GM18526 (cell line): Measurements from ENCODE around the gene CERS6.

Experiments used
- POLR2A ChIP-seq: IDR thresholded peaks from 3 replicates; pipeline ENCODE4 v1.6.1; 2011; ENCODE audit not compliant: insufficient read length; ENCODE audit errors: extremely low read depth

Gene CERS6

DNA sequence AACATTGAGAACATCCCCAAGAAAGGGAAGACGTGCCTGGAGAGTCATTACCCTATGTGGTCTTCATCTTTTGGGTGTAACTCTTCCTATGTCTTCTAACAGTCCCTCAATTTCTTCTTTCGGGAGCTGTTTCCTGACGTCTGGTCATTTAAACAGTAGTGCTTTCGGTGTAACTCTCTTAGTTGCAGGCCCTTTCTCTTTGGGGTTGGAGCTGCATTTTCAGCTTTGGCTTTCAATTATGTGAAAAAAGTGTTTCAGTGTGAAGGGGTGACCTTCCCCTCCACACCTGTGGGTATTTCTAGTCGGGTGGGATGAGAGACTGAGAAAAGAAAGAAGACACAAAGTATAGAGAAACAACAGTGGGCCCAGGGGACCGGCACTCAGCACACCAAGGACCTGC, 105.9 kb downstream of the CERS6 start:
- TF ChIP-seq POLR2A: no peak

DNA sequence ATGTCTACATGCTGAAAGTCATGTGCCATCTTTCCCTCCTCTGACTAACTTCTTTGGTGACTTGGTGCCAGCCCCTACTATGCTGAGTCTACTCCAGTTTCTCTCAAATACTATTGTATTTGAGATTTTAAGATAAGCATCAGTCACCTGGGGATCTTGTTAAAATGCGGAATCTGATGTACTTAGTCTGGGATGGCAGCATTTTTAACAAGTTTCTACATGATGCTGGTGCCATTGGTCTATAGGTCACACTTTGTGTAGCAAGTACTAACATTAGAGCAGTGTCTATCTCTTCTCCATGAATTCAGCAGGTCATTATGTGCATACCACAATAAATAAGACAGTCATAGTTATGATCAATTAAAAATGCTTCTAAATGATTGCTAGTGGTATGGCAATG, 106.9 kb downstream of the CERS6 start:
- no peak for TF ChIP-seq POLR2A

DNA sequence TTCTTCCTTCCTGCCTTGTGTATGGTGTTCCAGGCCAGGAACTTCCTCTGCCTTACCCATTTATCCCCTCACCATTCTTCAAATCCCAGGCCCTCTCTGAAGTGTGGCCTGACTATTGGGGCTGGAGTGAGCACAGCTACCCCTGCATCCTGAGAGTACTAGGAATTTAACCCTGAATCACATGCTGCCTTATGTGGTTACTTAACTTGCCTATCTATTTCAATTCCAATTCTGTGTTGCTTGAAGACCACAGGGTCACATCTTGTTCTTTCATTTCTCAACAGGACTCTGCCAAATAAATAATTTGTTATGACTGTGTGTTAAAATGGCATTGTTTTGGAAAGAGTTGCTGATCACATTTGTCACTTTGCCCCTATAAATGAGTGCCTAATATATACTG, 108.6 kb downstream of the CERS6 start:
- TF ChIP-seq POLR2A: no peak

DNA sequence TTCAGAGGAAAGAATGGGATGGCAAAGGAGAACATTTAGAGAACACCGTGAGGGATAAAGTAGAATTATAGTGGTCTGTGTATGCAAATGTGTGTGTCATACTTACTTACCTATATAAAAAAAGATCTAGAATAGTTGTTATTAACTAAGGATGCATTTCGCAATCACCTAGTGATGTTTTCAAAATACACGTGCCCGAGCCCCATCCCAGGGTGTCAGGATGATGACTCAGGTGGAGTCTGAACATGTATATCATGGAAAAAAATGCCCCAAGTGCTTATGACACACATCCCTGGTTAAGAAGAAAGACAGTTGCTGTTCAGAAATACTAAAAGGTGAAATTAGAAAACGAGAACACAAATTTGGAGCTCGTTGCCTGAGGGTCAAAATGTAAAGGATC, 109.0 kb downstream of the CERS6 start:
- no peak for TF ChIP-seq POLR2A

- no peak for TF ChIP-seq POLR2A
Measured at GRCh38 chr2:168565512-168565911, 109.4 kb downstream of the CERS6 start.

DNA sequence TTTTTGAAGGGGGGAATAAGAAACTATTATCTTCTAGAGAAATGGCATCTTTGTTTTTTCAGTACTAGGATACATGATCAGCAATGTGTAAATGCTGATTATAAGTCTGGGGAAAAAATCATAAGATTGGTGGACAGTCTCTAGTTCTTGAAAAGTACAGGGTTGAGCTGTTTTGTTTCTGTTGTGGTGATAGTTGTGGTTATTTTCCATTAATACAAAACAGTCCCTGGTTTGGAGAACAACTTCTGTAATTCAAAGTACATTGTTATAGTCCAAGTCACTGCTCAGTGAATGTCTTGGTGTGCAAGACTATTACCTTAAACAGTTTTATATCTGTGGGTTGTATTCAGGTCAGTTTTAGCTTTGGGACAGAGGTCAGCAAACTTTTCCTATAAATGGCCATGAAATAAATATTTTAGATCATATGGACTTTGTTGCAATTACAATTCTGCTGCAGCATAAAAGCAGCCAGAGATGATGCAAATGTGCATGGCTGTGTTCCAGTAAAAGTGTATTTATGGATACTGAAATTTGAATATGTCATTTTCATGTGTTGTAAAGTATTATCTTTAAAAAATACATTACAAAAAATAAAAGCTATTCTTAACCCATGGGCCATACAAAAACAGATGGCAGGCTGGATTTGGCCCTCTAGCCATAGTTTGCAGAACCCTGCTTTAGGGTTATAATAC, 111.0 kb downstream of the CERS6 start:
- no peak for TF ChIP-seq POLR2A

DNA sequence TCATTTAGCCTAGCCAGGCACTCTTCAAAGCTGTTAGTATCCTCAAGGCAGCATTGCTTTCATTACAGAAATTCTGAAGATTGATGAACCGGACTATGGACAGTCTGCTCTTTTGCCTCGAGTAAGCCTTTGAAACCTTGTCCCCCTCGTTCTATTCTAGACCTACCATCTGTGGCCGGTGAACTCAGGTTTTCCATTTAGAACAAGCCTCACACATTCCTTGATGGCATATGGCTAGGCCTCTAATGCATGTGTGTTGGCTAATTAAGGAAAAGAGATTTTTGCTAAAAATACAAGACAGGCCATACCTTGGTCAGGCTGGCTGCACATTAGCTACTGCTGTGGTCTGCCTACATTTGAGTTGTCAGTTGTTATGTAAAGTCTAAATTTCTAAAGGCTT, 111.8 kb downstream of the CERS6 start:
- no peak for TF ChIP-seq POLR2A

DNA sequence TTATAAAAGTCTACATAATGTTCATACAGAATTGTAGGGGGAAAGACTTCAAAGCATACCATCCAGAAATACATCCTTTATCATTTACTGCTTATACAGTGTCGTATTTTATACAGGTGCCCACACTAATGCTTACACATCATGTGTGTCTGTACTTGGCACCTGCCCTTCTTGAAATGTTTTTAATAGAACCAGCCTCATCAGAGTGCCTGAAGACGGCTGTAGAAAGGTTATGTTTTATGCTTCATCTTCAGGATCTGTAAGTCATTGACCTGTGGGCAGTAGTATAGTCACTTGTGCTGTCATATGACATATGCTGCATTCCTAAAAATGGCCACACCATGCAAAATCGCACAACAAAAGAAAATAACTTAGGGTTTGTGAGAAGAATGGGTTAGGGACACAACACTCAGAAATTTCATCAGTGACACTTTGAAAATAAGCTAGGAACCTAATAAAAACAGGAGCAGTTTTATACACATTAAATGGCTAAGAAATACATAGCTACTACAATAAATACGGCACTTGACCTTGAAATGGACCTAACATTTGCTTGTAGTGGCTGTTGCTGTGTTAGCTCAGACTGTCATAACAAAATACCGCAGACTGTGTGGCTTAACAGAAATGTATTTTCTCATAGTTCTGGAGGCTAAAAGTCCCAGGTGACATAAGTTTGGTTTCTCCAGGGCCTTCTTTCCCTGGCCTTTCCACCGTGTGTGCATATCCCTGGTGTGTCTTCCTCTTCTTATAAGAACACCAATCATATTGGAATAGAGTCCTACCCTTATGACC, 112.6 kb downstream of the CERS6 start:
- TF ChIP-seq POLR2A: no peak

DNA sequence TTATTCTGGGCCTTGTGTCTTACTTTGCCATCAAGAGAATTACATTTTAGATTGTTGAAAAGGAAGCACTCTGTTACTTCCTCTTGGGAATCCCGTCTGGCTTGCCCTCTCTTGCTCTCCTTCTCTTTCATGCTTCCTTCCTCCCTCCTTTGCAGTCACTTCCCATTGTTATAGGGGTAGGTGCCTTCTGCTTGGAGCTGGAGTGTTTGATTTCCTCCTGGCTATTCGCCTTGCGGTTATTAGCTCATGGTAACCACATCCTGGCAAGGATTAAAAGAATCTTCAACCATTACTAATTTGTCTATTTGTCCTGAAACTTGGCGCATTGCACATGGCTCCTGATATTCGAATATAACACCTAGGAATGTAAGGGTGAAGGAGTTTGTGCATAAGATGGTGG, 115.0 kb downstream of the CERS6 start:
- TF ChIP-seq POLR2A: no peak

DNA sequence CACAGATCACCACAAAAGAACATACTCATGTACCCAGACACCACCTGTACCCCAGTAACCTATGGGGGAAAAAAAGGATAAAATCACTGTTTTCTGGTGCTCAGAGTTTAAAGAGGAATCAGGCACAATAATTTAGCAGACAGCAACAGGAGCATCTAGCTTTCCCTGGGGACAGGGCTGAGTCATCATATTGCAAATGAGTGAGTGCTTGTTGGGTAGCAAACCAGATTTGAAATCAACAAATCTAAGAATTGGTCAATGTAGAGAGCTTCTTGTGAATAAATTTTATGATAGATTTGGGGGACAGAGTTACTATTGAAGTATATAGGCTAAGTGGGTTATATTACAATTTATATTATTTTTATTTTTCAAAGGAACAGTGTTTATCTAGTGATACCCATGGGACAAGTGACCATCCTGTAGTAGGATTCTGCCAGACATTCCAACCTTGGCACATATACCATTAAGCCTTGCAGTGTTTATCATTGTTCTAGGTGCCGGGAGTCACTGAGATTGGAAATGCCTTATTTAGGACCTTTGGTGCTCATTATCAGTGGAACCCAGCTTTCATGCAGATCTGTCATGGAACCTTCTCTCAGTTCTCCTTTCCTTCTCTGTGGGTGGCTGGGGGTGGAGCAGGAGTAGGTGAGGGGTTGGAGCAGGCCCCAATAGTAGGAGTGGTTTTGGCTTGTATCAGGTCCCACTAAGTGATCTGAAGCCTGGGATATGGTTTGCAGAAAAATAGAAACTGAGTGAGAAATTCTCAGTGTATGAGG, 117.2 kb downstream of the CERS6 start:
- TF ChIP-seq POLR2A: no peak

GRCh38 chr2:168574856-168575630, 119.0 kb downstream of the CERS6 start:
- no peak for TF ChIP-seq POLR2A

DNA sequence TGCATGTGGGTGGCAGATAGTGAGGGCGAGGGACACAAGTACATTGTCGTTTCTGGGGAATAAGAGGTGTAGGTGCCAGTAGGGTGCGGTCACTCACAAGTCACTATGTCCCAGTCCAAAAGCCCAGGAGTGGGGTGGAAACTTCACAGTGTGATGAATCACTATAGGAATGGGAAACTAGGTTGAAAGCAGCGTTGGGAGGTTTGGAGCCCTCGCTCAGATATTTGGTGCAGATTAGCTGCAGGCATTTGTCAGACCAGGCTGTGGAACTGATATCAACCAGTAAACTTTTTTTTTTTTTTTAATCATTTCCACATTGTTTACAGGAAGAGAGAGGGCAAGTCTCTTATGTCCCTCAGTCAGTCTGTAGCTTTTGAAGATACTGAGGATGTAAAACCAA, 121.8 kb downstream of the CERS6 start:
- no peak for TF ChIP-seq POLR2A

DNA sequence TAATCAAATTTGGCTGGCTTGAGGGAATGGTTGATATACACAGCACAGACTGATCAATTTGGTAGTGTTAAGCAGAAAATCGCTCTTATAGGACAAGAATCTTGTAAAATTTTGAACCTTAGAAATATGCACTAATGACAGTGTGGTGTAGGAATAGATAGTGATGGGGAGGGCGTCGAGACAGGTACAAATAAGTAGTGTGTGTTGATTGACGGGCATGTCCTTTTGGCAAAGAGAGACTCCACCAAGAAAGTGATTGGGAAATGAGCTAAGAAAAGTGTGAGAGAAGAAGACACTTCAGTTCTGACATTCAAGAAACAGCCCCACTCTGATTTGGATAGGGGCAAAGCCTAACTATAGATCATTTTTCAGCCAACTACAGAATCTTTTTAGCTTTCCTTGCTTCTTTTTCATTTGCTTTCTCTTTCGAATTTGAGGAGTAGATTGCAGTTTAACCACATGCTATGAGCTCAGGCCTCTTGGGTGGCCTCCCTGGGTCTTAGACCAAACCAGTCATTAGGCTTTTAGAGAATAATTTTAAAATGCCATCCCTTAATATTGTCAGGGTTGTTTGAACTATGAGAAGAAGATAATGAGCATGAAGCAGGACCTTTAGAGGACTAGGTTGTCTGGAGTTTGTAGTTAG, 127.1 kb downstream of the CERS6 start:
- TF ChIP-seq POLR2A: no peak

DNA sequence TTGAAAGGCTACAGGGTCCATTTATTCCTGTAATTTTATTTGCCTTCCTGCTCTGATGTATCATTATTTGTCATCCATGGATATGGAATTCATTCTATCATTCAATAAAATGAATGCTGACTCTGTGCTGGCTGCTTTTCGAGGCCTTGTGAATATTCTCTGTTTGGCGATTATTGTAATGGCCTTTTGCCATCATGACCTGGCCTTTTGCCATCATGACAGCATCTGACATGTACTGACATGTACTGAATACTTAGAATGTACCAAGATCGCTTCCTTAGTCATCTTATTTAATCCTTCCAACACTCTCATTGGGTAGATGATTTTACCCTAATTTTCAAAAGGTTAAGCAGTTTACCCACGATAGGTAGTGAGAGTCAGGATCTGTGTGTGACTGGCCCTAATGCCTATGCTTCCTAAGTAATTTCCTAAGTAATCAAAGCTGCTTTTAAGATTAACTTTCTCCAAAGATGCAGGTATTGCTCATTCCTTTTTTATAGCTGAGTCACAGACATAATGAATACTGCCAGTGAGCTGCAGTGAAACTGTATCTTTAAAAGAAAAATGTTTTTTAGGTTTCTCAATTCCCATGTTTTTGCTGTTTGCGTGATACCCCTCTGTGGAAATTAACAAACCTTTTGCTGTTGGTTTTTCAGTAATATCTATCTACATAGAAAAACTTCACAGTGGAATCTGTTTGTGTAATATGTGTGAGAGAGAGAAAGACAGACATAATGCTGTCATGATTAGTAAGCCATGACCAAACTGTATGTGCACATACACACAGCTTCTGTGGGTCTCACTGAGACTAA, 127.8 kb downstream of the CERS6 start:
- TF ChIP-seq POLR2A: no peak
